MM.1S (cell line): ENCODE data around the gene IFT122.

ENCODE experiments used
- DNase-seq: peaks from one replicate; pipeline ENCODE4 v3.0.0-alpha.2; 2015
- H2AFZ ChIP-seq: fragments of 300-600 bp; sonication (generic); 2 replicates; pipeline ENCODE4 v1.6.0; 2016; ENCODE audit warnings: antibody characterized with exemption, low read length
- H3F3A ChIP-seq: fragments of 300-600 bp; sonication (generic); 2 replicates; pipeline ENCODE4 v1.6.1; 2016; ENCODE audit warnings: mild to moderate bottlenecking, antibody characterized with exemption, low read length, moderate library complexity, mixed read lengths; ENCODE audit not compliant: insufficient read depth
- H3K27ac ChIP-seq: fragments of 300-600 bp; sonication (generic); 2 replicates; pipeline ENCODE4 v1.5.1; 2016; ENCODE audit warnings: mild to moderate bottlenecking, low read length
- H3K27me3 ChIP-seq: fragments of 300-600 bp; sonication (generic); replicated peaks from 2 replicates; pipeline ENCODE4 v1.6.0; 2016; ENCODE audit warnings: low read length; ENCODE audit not compliant: insufficient read depth
- H3K36me3 ChIP-seq: fragments of 300-600 bp; sonication (generic); replicated peaks from 2 replicates; pipeline ENCODE4 v1.6.1; 2016; ENCODE audit warnings: mild to moderate bottlenecking, low read length, mixed read lengths; ENCODE audit not compliant: insufficient read depth
- H3K4me1 ChIP-seq: fragments of 300-600 bp; sonication (generic); 2 replicates; pipeline ENCODE4 v1.6.1; 2016; ENCODE audit warnings: low read length, mixed read lengths
- H3K4me2 ChIP-seq: fragments of 300-600 bp; sonication (generic); 2 replicates; pipeline ENCODE4 v1.6.0; 2016; ENCODE audit warnings: low read depth, low read length
- H3K4me3 ChIP-seq: fragments of 300-600 bp; sonication (generic); 2 replicates; pipeline ENCODE4 v1.5.1; 2016; ENCODE audit warnings: low read length, mixed read lengths
- H3K79me2 ChIP-seq: fragments of 300-600 bp; sonication (generic); 2 replicates; pipeline ENCODE4 v1.6.1; 2016; ENCODE audit warnings: mixed run types, low read length, mixed read lengths
- H3K9ac ChIP-seq: fragments of 300-600 bp; sonication (generic); 2 replicates; pipeline ENCODE4 v1.6.1; 2016; ENCODE audit warnings: low read length, mixed read lengths
- H3K9me2 ChIP-seq: fragments of 300-600 bp; sonication (generic); replicated peaks from 2 replicates; pipeline ENCODE4 v1.6.1; 2016; ENCODE audit warnings: mild to moderate bottlenecking, low read length, mixed read lengths; ENCODE audit not compliant: insufficient read depth
- H3K9me3 ChIP-seq: fragments of 300-600 bp; sonication (generic); replicated peaks from 2 replicates; pipeline ENCODE4 v1.6.1; 2016; ENCODE audit warnings: mild to moderate bottlenecking, low read length, mixed read lengths; ENCODE audit not compliant: insufficient read depth
- H4K20me1 ChIP-seq: fragments of 300-600 bp; sonication (generic); 2 replicates; pipeline ENCODE4 v1.6.1; 2016; ENCODE audit warnings: mild to moderate bottlenecking, low read length, moderate library complexity, mixed read lengths; ENCODE audit not compliant: insufficient read depth
- CTCF ChIP-seq: fragments of 300-600 bp; sonication (generic); IDR thresholded peaks from 2 replicates; pipeline ENCODE4 v1.5.1; 2016; ENCODE audit warnings: antibody characterized with exemption, low read length, mixed read lengths
- EZH2 ChIP-seq: fragments of 300-600 bp; sonication (generic); optimal IDR thresholded peaks from 2 replicates; pipeline ENCODE3; 2017; ENCODE audit warnings: low read depth, mild to moderate bottlenecking, antibody characterized with exemption, low read length, mixed read lengths
- EZH2phosphoT487 ChIP-seq: fragments of 300-600 bp; sonication (generic); IDR thresholded peaks from 2 replicates; pipeline ENCODE4 v1.6.1; 2018; ENCODE audit warnings: antibody characterized with exemption, low read length

The IFT122 gene

GRCh38 chr3:129402210-129402609 is 37.8 kb upstream of the IFT122 start:
- Histone ChIP-seq H3K9me2 (no peaks in the 10 kb centered on the region), H3K9me3 (no peaks in the 10 kb centered on the region), H3F3A (no peaks in the 10 kb centered on the region), H3K27ac (no peak overlapping the region), H3K4me1 (peaks cover 5% of the 10 kb centered on the region; the same call in 1 of the 2 replicates), H3K4me3 (no peak overlapping the region), H3K27me3 (no peaks in the 10 kb centered on the region), H3K9ac (no peak overlapping the region), H4K20me1 (no peaks in the 10 kb centered on the region), H2AFZ (no peak overlapping the region), H3K79me2 (peaks cover 21% of the 10 kb centered on the region), H3K36me3 (no peaks in the 10 kb centered on the region), H3K4me2 (no peak overlapping the region)
- no peak for DNase-seq
- TF ChIP-seq EZH2phosphoT487 (no peak), EZH2 (no peak), CTCF (no peak)

- Histone ChIP-seq H3K79me2 (peaks cover 17% of the 10 kb centered on the region), H2AFZ (no peak overlapping the region), H3K36me3 (no peaks in the 10 kb centered on the region), H3K4me3 (no peak overlapping the region), H3K4me1 (peaks cover 5% of the 10 kb centered on the region; the same call in 1 of the 2 replicates), H3K4me2 (no peak overlapping the region), H3K27me3 (no peaks in the 10 kb centered on the region), H3F3A (no peaks in the 10 kb centered on the region), H3K9me2 (no peaks in the 10 kb centered on the region), H3K27ac (no peak overlapping the region), H4K20me1 (no peaks in the 10 kb centered on the region), H3K9ac (no peak overlapping the region), H3K9me3 (no peaks in the 10 kb centered on the region)
- TF ChIP-seq EZH2phosphoT487 (no peak), CTCF (no peak), EZH2 (no peak)
- DNase-seq = no peak
Observed at GRCh38 chr3:129402616-129403015, 37.4 kb upstream of the IFT122 start.

GRCh38 chr3:129403450-129403849 is 36.6 kb upstream of the IFT122 start:
- Histone ChIP-seq H3K4me2 (no peak overlapping the region), H2AFZ (no peak overlapping the region), H3K9me3 (no peaks in the 10 kb centered on the region), H4K20me1 (no peaks in the 10 kb centered on the region), H3K79me2 (peaks cover 8% of the 10 kb centered on the region), H3K27me3 (no peaks in the 10 kb centered on the region), H3K4me3 (no peak overlapping the region), H3K36me3 (no peaks in the 10 kb centered on the region), H3F3A (no peaks in the 10 kb centered on the region), H3K4me1 (no peaks in the 10 kb centered on the region), H3K9ac (no peak overlapping the region), H3K27ac (no peak overlapping the region), H3K9me2 (no peaks in the 10 kb centered on the region)
- TF ChIP-seq EZH2 = no peak
- TF ChIP-seq EZH2phosphoT487 = no peak
- no peak for TF ChIP-seq CTCF
- no peak for DNase-seq
